ENCODE measurements around the gene TMEM151B.

DNA sequence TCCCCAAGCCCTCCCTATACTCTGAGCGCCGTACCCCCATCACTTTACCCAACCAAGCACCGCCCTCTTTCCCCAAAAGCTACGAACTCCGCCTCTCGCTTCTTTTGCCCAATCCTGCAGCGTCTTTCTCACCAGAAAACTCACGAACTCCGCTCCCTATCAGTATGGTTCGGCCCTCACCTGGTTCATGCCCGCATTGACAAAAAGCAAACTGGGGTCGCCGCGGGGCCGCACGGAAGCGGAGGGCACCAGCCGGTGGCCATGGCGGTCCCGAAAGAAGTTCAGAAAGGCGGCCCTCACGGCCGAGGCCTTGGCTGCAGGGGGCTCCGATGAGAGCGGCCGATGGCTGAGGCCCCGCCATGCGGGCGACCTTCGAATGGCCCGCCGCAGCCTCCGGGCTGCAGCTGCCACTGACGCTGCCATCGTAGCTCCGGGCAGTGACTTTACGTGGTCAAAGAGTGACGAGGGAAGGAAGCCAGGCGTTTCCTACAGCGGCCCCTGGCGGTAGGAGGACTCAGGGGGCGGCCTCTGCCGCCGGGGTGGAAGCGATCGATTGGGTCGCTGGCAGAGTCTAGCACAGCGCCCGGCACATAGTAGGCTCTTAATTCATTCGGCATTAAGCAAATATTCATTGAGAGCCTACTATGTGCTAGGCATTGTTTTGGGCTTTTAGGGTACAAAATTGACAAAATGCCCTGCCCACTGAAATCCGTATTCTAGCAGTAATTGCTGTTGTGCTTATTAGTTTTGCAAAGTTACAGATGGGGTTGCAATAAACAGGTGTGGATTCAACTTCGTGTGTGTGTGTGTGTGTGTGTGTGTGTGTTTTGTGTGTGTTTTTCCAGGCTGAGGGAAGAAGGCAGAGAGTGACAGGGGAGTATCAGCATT, 42.9 kb downstream of the TMEM151B start, which contains the start of gene AARS2:
- TF ChIP-seq POLR2AphosphoS5 (IDR thresholded peaks at IDR 0.05) (peak; percentile 31 to 78 (median 74)), EP300 (IDR thresholded peaks at IDR 0.05) (no peak), POLR2A (IDR thresholded peaks at IDR 0.05) (peak in 1 of 2 donors; percentile 41)

All from sigmoid colon (tissue), 4 donors.